Right lung (tissue), 5 donors: ENCODE results near the gene PNPLA7. TPM values are rescaled to one million over a fixed set of nuclear protein-coding genes. Genes with fewer than 3 reads are reported as not detected.
"Not testable (repeated sequence)": the region's sequence is repeated elsewhere in the genome, so short reads cannot be mapped to it uniquely, and the experiment has no call there.

ENCODE experiments used
- DNase-seq, 2 donors: peaks; one replicate each; pipeline ENCODE4 v3.0.0-alpha.2; 2013
- polyA plus RNA-seq, 5 donors: library from polyadenylated mRNA; unstranded; fragments of 120-200 nt; gene quantifications; one replicate each; pipeline versions ENCODE4 v1.2.1 to v1.2.3, GENCODE V29; 2013; ENCODE audit warnings: inconsistent platforms in 1 of 5, low replicate concordance in 1 of 5; ENCODE audit not compliant: insufficient read length in 5 of 5, insufficient read depth in 1 of 5

PNPLA7 gene
- polyA plus RNA-seq, 5 donors: 2.9 to 7.8 (median 5.2) TPM

DNA sequence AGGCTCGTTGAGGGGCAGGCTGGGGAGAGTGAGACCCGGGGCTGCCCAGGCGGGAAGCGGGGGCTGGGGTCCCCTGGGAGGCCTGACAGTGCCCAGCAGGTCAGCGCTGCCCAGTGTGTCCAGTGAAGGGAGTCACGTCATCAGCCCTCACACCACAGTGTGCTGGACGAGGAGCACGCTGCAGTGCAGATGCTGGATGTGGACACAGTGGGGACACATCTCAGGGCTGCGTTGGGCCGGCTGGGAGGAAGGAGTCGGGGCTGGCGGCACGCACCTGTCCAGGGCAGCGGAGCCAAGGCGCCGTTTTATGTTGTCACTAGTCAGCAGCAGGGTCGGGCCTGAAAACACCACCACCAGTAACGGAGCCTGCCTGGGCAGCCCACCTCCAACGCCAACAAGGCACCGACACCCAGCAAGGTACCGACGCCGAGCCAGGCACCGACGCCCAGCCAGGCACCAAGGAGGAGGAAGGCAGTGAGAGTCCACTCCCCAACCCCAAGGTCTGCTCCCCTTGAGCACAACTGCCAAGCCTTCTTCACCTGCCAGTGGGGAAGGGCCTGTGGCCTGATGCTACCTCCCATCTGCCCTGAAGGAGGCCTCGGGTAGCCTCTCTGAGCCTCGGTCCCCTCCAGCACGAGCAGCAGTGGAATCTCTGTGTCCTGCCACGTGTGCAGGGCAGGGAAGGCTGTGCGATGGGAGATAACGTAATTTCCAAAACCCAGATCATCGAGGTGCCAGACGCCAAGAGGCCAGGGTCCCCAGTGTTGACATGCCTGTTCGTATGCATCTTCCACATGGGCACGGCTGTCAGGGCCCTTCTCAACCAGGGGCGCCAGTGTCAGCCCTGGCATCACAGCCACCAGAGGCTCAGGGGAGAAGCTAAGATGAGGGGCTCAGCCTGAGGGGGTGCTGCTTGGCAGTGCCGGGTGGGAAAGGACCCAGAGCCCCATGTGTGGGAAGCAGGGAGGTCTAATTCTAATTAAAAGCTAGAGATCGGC is 69.2 kb downstream of the PNPLA7 start:
- no peak for DNase-seq

DNA sequence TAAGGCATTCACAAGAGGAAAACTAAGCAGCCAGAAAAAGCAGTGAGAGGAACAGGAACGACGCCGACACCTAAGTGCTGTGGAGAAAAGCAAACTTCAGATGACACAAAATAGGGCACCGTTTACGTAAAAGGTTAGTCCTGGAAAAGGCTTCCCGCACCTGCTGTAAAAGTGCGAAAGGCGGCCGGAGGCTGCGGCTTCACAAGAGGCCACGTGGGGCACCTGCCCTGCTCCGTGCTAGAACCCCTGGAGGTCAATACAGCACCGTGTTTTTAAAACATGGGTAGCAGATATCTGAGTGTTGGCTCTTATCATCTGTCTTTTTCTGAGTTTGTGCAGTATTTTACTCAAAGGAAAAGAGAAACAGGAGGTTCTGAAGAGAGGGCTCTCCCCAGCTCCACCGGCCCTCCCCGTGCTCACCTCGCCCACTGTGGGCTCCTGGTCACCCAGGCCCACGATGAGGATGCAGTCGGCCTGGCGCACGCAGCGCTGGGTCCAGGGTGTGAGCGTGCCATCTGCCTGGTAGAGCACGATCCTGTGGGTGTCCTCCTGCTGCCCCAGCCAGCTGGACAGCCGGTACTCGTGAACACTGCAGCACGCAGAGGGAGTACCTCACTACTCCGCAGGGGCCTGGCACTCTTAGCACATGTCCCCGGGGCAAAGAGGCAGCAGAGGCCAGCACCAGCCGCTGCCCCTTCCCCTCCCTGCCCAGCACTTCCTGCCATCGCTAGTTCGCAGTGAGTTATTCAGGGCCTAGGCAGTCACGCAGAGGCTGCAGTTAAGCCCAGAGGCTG is 70.1 kb downstream of the PNPLA7 start:
- no peak for DNase-seq

DNA sequence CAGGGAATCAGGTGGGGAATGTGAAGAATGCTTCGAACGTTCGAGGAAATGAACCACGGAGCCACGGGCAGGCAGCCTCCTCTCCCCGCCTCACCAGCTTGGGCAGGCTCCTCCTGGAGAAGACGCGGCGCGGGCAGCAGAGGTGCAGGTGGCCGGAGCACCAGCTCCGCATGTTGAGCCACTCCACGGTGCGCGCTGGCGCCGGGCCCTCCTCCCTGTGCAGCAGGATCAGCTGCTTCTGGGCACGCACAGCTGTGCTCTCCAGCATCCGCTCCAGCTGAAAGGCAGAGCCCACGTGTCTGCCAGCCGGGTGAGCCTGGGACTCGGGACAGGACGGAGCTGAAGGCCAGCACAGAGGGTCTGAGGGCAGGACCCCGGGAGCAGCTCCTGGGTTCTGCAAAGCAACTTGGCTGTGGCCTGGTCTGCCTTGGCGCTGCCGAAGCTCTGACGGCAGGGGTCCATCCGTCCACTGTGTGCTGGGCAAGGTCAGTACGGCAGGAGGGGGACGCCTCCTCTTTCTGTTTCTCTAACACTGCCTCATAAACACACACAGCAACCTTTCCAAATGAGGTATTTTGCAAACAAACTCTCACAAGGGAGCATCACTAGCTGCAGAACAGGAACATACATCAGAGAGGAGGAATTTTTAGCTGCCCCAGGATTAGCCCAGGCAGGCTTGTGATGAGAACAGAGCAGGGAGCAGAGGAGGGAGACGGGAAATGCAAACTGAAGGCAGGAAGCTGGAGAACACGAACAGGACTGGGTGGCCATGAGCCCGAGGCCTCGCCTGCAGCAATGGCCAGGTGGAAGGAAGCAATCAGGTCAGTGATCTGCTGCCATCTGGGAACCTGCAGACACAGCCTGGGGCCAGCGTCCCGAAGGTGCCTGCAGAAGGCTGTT is 71.0 kb downstream of the PNPLA7 start:
- no peak for DNase-seq

DNA sequence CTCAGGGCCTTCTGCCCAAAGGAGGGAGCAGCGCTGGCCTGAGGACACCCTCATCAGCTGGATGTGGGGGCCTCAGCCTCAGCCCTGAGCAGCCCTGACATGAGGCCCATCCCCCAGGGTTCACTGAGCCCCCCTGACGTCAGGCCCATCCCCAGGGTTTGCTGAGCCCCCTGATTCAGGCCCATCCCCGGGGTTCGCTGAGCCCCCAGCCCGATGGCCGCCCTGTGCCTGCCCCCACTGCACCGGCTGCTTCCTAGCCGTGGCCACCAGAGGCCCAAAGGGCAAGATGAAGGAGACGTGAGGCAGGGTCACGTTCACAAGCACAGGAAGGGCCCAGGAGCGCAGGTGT is 71.6 kb downstream of the PNPLA7 start:
- DNase-seq: no peak

DNA sequence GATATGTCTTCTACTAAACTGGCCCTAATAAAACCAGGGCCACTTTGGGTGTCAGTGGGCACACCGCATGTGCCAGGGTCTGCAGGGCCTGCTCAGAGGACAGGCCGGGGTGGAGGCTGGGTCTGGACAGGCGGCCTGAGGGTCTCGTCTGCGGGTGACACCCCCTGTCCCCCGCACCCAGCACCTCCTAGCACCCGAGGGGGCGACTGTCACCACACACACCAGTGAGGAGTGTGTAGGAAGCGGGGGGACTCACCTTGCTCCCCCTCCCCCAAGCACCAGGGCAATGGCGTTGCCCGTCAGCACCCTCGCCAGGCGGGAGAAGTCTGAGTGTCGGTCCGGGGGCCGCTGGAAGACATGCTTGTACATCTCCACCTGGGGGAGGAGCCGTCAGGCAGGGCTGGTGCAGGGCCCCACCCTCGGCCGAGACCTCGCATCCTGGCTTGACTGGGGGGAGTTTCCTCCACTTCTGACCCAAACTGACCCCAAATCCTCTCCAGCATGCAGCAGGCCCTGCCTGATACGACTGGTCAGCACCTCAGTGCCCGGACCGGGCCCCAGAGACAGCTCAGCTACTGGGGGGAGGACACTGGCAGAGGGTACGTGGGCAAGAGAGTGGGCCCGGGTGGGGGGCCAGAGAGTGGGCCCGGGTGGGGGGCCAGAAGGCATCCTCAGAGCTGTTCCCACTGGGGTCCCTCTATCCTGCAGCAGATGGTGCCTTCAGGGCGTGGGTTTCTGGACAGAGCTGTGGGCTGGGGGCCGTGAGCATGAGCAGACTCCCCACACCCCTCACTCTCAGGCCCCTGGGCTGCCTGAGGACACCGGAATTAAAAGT is 72.2 kb downstream of the PNPLA7 start:
- DNase-seq: no peak

DNA sequence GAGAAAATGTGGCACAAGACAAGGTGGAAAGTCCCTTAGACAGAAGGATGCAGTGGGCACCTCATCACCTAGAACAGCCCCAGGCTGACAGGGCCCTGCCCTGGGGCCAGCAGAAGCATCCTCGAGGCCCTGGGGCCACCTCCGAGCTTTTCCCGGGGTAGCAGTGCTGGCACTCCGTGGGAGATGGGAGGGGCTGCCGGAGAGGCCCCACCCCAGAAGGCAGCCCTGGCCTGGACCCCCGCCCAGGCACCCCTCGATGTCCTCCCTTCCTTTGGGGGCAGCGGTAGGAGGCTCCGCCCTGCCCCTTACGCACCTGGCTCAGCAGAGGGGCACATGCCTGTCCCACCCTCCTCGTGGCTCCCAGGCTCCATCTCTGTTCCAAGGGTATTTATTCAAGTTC is 73.3 kb downstream of the PNPLA7 start:
- DNase-seq: no peak

DNA sequence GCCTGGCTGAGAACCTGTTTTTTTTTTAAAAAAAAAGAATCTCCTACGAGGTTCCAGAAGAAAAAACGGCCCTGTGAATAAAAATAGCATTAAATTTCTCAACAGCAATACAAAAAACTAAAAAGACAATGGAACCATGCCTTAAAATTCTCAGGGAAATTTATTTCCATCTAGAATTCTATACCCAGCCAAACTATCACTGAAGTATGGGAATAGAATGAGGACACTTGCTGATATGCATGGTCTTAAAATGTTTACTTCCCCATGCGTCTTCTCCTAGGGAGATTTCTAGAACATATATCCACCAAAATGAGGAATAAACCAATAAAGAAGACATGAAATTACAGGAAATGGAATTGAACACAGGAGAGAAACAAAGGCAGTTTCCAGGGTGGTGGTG is 74.5 kb downstream of the PNPLA7 start:
- no peak for DNase-seq

DNA sequence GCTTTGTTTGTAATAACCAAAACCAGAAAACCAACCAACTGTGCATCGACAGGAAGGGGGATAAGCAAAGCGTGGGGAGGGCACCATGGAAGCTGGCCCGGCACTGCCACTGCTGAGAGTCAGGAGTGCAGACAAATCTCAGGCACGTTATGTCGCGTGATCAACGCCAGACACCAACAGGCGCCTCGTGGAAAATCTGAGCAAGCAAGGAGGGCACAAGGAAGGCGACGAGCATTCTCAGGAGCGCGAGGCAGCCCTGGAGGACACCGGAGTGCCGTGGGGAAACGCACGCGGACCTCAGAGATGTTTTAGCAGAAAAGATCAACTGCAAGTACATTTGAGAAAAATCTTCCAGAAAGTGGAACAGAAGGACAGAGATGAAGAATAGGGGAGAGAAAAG is 75.9 kb downstream of the PNPLA7 start:
- DNase-seq: no peak

DNA sequence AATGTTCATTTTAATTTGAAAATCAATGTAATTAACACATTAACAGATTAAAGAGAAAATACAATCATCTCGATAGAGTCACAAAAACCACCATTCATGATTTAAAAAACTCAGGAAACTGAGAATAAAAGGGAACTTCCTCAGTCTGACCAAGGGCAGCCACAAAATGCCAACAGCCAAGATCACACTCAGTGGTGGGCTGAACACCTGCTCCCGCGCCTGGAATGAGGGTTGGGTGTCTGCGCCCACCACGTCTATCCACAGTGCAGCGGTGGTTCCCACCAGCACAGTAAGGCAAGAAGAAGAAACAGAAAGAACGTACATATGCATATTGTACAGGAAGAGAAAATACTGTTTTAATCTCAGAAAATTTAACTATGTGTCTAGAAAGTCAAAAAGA is 79.4 kb downstream of the PNPLA7 start:
- no peak for DNase-seq

DNA sequence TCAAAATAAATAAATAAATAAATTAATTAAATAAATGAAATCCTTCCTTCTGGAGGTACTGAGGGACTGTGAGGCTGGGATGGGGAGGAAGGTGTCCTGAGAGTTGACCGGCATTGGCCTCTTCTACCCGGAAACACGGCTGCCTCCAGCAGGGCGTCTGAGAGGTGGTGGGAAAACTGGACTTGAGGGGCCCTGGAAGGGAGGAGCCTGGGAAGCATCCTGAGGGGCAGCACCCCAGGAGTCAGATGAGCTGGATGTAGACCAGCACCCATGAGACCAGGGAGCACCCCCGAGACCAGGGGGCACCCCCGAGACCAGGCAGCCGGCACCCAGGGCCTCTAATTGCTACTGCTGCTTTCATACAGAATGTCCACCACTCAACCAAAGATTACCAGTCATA is 82.3 kb downstream of the PNPLA7 start:
- no peak for DNase-seq

DNA sequence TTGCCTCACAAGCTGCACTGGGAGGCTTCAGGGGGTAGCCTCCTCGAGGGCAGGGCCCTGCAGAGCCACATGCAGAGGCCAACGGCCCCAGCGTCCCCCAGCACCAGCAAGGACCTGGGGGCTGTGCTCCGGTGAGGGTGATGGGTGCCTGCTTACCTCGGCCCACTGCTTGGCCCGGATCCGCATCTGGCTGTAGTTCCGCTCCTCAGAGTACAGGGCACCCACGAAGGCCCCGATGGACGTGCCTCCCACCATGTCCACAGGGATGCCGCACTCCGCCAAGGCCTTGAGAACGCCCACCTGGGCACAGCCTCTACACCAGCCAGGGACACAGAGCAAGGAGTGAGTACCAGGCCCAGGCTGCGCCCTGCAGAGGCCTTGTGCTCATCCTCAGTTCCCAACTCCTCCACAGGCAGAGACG is 83.0 kb downstream of the PNPLA7 start:
- DNase-seq: no peak

DNA sequence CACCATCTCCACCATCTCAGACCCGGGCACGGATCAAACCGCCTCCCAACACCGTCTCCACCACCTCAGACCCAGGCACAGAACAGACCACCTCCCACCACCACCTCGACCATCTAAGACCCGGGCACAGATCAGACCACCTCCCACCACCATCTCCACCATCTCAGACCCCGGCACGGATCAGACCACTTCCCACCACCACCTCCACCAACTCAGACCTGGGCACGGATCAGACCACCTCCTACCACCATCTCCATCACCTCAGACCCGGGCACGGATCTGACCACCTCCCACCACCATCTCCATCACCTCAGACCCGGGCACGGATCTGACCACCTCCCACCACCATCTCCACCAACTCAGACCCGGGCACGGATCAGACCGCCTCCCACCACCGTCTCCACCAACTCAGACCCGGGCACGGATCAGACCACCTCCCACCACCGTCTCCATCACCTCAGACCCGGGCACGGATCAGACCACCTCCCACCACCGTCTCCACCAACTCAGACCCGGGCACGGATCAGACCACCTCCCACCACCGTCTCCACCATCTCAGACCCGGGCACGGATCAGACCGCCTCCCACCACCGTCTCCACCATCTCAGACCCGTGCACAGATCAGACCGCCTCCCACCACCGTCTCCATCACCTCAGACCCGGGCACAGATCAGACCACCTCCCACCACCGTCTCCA is 83.7 kb downstream of the PNPLA7 start:
- not testable (repeated sequence) for DNase-seq

DNA sequence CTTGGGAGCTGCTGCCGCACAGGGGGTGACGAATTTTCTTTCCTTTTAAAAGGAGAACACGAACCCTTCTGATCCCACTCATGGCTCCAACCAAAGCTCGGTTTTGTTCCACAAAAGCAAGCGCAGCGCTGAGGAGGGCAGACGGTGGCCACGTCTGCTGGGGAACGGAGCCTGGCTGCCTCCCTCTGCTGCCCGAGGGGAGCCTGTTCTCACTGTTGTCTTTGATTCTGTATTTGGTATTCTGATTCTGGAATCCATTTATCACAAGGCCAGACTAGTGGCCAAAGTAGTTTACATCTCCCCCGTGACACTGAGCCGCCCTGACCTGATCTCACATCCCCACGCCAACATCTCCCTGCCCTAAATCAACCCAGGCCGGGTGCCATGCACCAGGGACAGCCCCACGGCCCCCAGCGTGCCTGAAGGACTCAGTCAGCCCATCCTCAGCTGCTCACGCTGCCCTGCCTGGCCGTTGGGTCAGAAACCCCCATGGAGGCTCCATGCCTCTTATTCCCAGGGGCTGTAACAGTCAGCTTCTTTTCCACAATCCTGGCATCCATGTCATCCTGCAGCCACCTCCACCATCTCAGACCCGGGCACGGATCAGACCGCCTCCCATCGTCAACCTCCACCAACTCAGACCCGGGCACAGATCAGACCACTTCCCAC is 84.3 kb downstream of the PNPLA7 start:
- DNase-seq: no peak

DNA sequence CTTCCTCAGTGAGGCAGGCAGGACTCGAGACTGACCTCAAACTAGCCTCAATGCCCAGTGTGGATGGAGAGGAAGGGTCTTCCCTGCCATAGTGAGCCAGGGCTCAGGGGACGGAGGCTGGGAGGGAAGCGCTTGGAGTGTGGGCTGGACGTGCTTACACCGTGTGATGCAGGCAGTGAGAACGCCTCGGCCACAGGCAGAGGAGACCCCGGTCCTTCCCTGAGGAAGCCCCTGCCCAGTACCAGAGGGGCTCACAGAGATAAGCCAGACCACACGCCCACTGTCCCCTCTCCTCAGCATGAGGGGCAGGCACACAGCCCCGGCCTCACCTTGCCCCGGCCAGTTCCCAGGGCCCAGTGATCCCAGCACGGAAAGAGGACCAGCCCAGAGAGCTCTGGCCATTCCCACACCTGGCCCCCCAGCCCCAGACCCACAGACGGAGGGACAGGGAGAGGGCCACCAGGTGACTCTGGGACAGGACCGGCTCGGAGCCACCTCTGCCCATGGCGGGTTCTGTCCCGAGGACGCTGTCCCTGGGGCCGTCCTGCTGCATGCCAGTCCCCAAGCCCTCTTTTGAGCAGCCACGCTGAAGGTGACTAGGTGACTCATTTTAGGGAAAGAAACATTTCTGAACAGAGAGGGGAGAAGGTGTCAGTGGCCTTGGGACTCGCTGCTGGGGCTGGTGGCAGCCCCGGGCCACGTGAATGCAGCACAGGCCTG is 85.0 kb downstream of the PNPLA7 start:
- no peak for DNase-seq

DNA sequence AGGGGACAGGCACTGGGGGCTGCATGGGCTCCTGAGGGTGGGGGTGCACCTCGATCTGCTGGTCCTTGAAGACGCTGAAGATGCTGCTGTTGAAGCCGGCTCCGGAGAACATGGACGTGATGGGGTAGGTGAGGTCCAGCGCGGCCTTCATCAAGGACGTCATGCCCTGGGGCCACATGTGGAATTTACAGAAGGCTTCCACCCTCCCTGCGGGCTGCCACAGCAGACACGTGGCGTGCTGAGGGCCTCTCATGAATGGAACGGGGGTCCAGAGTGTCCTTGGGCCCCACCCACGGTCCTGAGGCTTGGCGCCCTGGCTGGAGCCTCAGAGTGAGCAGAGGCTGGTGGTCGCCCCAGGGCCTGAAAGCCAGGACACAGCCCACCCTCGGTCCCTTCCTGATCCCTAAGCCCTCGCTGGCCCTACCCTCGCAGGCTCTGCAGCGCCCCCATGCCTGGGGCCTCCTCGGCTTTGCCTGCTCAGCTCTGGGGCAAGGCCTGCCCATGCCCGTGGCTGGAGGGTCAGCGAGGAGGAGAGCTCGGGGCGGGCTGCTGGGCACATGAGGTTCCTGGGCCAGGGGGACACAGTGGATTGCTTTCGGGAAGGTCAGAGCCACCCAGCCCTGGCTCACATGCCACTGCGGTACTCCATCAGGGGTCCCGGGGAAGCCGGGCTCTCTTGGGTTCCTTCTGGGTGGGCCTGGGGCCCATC is 85.8 kb downstream of the PNPLA7 start:
- DNase-seq: no peak

DNA sequence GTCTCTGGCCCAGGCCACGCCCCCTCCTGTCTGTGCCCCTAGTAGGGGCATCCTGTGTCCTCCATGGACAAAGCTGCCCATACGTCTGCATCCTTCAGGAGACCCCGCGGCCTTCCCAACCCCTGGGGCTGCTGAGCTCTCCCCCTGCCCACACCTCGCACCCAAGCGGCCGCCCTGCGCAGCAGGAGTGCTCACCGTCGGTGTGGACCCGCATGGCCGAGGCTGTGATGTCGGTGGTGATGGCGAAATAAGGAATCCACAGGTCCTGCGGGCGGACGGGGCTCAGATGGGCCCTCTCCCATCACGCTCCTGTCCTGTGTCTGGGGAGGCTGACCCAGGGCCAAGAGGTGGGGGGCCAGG is 86.3 kb downstream of the PNPLA7 start:
- DNase-seq: no peak

DNA sequence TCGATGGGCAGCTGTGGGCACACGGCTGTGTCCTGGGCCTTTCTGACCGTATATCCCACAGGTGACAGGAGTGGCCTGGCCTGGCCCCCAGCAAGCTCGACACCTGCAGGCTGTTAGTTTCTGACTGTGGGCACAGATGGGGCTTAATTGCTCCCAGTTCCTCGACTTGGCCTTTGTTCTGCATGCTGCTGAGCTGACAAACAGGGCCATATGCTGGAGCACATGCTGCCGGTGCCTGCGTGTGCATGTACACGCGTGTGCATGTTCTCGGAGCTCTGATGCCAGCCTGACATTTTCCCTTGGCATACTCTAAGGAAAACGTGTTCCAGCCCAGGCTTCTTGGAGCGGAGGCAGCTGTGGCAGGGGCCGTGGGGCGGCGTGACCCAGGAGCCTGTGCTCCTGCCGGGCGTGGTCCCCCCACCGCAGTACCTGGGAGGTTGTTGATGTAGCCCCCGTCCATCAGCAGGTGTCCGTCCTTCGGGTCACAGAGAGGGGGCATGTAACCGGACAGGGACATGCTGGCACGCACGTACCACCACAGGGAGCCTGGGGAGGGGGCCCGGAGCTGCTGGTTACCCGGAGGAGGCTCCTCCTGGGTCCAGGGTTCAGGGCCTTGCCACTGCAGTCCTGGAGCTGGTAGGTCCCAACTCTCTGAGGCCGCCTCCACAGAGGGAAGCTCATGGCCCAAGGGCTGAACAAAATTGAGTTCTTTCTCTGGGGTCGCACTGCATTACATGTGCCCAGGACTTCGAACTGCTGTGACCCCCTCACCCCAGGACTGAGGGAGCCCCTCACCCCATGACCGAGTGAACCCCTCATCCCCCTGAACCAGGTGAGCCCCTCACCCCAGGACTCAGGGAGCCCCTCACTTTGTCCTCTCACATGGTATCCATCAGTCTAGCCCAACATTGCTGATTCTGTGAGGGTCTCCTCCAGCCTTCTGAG is 86.9 kb downstream of the PNPLA7 start:
- DNase-seq: no peak
